Measurements from ENCODE around the gene PIK3R2.
"Not testable (repeated sequence)": the region's sequence is repeated elsewhere in the genome, so short reads cannot be mapped to it uniquely, and the experiment has no call there.

GRCh38 chr19:18159059-18159616 lies 6.2 kb downstream of the PIK3R2 start:
- not testable (repeated sequence) for TF ChIP-seq EZH2 (IDR thresholded peaks at IDR 0.05; ENCODE audit: insufficient read depth, poor library complexity, severe bottlenecking); EZH2phosphoT487 (IDR thresholded peaks at IDR 0.05; ENCODE audit: insufficient read depth, low read depth)
